Stomach (tissue), 9 donors: ENCODE results near the gene ZNF428. TPM values are rescaled to one million over a fixed set of nuclear protein-coding genes. Genes with fewer than 3 reads are reported as not detected.

Experiments
- DNase-seq, 2 donors: peaks; one replicate each; pipeline versions ENCODE4 v3.0.0 to v3.0.0-alpha.2; 2013 to 2019
- H3K27ac ChIP-seq, 5 donors: fragments of 200-600 bp in 4 of 5; sonication (generic) in 4 of 5; one replicate each; pipeline ENCODE4 v1.5.1; 2013 to 2019; ENCODE audit warnings: mild to moderate bottlenecking in 1 of 5, moderate library complexity in 1 of 5
- H3K27me3 ChIP-seq, 3 donors: fragments of 200-600 bp; sonication (generic); one replicate each; pipeline ENCODE4 v1.5.1; 2017 to 2019; ENCODE audit warnings: mixed run types in 1 of 3
- H3K36me3 ChIP-seq, 4 donors: fragments of 200-600 bp; sonication (generic); 1 replicate in 3 of 4; 2 replicates in 1 of 4; pipeline ENCODE4 v1.5.1; 2016 to 2019
- H3K4me1 ChIP-seq, 4 donors: fragments of 200-600 bp; sonication (generic); one replicate each; pipeline ENCODE4 v1.5.1; 2016 to 2019
- H3K4me3 ChIP-seq, 4 donors: fragments of 200-600 bp; sonication (generic) in 3 of 4; one replicate each; pipeline ENCODE4 v1.5.1; 2016 to 2019; ENCODE audit warnings: mild to moderate bottlenecking in 1 of 4
- H3K9me3 ChIP-seq, 4 donors: fragments of 200-600 bp; sonication (generic); one replicate each; pipeline ENCODE4 v1.5.1; 2016 to 2019
- EP300 ChIP-seq: sonication (generic); formaldehyde crosslinking; IDR thresholded peaks from one replicate; pipeline ENCODE4 v1.6.1; 2017; ENCODE audit warnings: antibody characterized with exemption
- POLR2A ChIP-seq, 4 donors: fragments of 450-650 bp; IDR thresholded peaks; one replicate each; pipeline ENCODE4 v1.6.1; 2016; ENCODE audit warnings: antibody characterized with exemption in 4 of 4, control low read depth in 2 of 4, mild to moderate bottlenecking in 1 of 4, moderate library complexity in 1 of 4
- POLR2AphosphoS5 ChIP-seq, 3 donors: sonication (generic); formaldehyde crosslinking; IDR thresholded peaks; one replicate each; pipeline ENCODE4 v1.6.1; 2016; ENCODE audit warnings: antibody characterized with exemption in 3 of 3
- WGBS, 5 donors: extraction: QIAGEN DNeasy Blood & Tissue Kit in 3 of 5; methylation state at CpG; one replicate each; pipeline versions ENCODE4 v1.1.5 to v1.1.7; 2013 to 2018; 5-methylcytosine and 5-hydroxymethylcytosine counted together
- intact Hi-C: fragments of 100-400 bp; cut with DNase I; formaldehyde crosslinking; loops from one replicate; pipeline ENCODE4 v1.15.1; 2023; ENCODE audit warnings: low total_unique reads
- polyA plus RNA-seq, 3 donors: library from polyadenylated mRNA; stranded (reverse); fragments of 200-250 nt; gene quantifications; one replicate each; pipeline ENCODE4 v1.2.3, GENCODE V29; 2013
- total RNA-seq, 5 donors: library from RNA; depleted of rRNA; stranded (reverse); fragments of >200 nt; gene quantifications; one replicate each; pipeline versions ENCODE4 v1.1.0 to v1.2.3, GENCODE V29; 2014 to 2016
- TF ChIP-seq, protein P1 (sequence below), 7 experiments: fragments of 450-650 bp in 4 of 7; fragments of 200-600 bp in 3 of 7; sonication (generic) in 3 of 7; IDR thresholded peaks; one replicate each; pipeline ENCODE4 v1.5.1; 2016 to 2019; ENCODE audit warnings: antibody characterized with exemption in 7 of 7, control low read depth in 2 of 7, mild to moderate bottlenecking in 1 of 7
- donor health status: healthy with polysubstance abuse.
- donor health status: Bipolar disorder and iron deficiency.
- donor health status: healthy.

Gene ZNF428
- total and polyA plus RNA-seq, 8 donors: 7.8 to 72.7 (median 25.5) TPM

DNA sequence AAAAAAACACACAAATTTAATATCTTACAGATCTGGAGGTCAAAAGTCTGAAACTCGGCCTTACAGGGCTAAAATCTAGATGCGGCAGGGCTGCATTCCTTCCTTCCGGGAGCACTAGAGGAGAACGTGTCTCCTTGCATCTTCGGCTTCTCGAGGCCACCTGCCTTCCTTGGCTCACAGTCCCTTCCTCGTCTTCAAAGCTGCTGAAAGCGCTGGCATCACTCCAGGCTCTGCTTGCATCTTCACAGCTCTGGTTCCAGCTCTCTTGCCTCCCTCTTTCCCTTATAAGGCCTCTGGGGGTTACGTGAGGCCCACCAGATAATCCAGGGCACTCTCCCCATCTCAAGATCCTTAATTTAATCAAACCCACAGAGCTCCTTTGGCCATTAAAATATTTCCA is 54.6 kb downstream of the ZNF428 start:
- H3K27ac ChIP-seq: no peak overlapping the region
- H3K4me3 ChIP-seq: no peak overlapping the region
- peaks cover 8 to 23% (median 16%) of the 10 kb centered on the region in 4 donors for H3K36me3 ChIP-seq
- no peaks in the 10 kb centered on the region for H3K27me3 ChIP-seq
- DNase-seq: no peak
- TF ChIP-seq POLR2AphosphoS5 (IDR thresholded peaks at IDR 0.05): no peak
- TF ChIP-seq, protein P1, sequence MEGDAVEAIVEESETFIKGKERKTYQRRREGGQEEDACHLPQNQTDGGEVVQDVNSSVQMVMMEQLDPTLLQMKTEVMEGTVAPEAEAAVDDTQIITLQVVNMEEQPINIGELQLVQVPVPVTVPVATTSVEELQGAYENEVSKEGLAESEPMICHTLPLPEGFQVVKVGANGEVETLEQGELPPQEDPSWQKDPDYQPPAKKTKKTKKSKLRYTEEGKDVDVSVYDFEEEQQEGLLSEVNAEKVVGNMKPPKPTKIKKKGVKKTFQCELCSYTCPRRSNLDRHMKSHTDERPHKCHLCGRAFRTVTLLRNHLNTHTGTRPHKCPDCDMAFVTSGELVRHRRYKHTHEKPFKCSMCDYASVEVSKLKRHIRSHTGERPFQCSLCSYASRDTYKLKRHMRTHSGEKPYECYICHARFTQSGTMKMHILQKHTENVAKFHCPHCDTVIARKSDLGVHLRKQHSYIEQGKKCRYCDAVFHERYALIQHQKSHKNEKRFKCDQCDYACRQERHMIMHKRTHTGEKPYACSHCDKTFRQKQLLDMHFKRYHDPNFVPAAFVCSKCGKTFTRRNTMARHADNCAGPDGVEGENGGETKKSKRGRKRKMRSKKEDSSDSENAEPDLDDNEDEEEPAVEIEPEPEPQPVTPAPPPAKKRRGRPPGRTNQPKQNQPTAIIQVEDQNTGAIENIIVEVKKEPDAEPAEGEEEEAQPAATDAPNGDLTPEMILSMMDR (IDR thresholded peaks at IDR 0.05): no peak
- TF ChIP-seq EP300: no peak
- no peak for TF ChIP-seq POLR2A (IDR thresholded peaks at IDR 0.05)
- 68 to 82% (median 73%) methylated on average over 9 of the region's 9 CpGs for WGBS, 5 donors
- no peaks in the 10 kb centered on the region for H3K9me3 ChIP-seq
- intact Hi-C loops: no loop called here
- H3K4me1 ChIP-seq: peaks cover 0 to 25% (median 10%) of the 10 kb centered on the region in 4 donors

DNA sequence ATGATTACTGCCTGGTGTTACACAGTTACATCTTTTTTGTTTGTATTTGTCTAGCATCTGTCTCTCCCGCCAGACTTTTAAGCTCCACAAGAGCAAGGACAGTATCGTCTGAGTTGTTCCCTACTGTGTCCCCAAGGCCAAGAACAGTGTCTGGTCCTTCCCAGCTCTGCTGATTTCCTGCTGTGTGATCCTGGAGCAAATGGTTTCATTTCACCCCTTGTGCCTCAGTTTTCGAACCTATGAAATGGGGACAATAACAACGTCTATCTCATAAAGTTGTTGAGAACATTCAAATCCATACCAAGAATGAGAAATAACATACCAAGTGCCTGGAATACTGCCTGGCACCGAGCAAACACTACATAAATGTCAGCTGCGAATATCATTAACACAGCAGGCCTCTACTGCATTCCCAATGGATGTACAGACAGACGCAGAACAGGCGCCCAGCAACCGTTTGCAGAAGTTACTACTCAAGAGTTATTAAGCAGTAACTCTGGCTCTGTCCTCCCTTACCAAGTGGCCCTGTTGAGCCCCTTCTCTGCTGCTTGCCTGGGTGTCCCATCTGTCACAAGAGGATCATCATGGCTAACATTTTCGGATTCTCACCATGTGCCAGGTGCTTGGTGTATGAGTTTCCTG is 55.5 kb downstream of the ZNF428 start:
- no peaks in the 10 kb centered on the region for H3K27me3 ChIP-seq
- no peak for DNase-seq
- no peak for TF ChIP-seq EP300
- no peak for TF ChIP-seq POLR2A (IDR thresholded peaks at IDR 0.05)
- TF ChIP-seq, protein P1 (IDR thresholded peaks at IDR 0.05): no peak
- peak overlapping the region in 1 of 5 donors; percentile 78 for H3K27ac ChIP-seq
- intact Hi-C loops: no loop called here
- H3K4me1 ChIP-seq: peaks cover 0 to 25% (median 10%) of the 10 kb centered on the region in 4 donors
- H3K9me3 ChIP-seq: no peaks in the 10 kb centered on the region
- no peak overlapping the region for H3K4me3 ChIP-seq
- peaks cover 8 to 31% (median 21%) of the 10 kb centered on the region in 4 donors for H3K36me3 ChIP-seq
- 91 to 94% (median 92%) methylated on average over 10 of the region's 10 CpGs for WGBS, 5 donors

DNA sequence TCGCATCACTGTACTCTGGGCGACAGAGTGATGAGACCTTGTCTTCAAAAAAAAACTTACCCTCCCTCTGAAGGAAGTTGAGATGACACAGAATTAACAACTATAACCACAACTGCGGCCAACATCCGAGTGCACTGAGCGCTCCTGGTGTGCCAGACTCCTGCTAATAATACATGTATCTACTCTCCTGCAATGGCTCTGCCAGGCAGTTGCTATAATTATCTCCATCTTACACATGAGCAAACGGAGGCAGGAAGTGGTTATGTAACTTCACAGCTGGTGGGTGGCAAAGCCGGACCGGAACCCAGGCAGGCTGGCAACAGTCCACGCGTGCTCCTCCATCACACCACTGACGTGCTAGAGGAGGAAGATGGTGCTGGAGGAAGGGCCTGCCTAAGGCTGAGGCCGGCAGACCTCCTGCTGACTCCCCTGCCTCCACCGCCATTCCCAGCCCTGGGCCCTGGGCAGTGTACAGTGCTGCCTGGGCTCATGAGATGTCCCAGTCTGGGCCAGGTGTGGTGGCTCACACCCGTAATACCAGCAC is 56.7 kb downstream of the ZNF428 start:
- DNase-seq: peak; percentile 65 to 84
- Histone ChIP-seq H3K9me3 (no peaks in the 10 kb centered on the region), H3K4me1 (peaks cover 0 to 25% (median 10%) of the 10 kb centered on the region in 4 donors), H3K27me3 (no peaks in the 10 kb centered on the region), H3K4me3 (no peak overlapping the region), H3K36me3 (peaks cover 8 to 43% (median 30%) of the 10 kb centered on the region in 4 donors), H3K27ac (peak overlapping the region; percentile 47 to 78 (median 71))
- TF ChIP-seq POLR2A (IDR thresholded peaks at IDR 0.05): no peak
- no peak for TF ChIP-seq POLR2AphosphoS5 (IDR thresholded peaks at IDR 0.05)
- TF ChIP-seq EP300: no peak
- TF ChIP-seq, protein P1 (IDR thresholded peaks at IDR 0.05): no peak
- intact Hi-C loops: no loop called here
- 46 to 65% (median 62%) methylated on average over 11 to 14 of the region's 14 CpGs for WGBS, 5 donors

DNA sequence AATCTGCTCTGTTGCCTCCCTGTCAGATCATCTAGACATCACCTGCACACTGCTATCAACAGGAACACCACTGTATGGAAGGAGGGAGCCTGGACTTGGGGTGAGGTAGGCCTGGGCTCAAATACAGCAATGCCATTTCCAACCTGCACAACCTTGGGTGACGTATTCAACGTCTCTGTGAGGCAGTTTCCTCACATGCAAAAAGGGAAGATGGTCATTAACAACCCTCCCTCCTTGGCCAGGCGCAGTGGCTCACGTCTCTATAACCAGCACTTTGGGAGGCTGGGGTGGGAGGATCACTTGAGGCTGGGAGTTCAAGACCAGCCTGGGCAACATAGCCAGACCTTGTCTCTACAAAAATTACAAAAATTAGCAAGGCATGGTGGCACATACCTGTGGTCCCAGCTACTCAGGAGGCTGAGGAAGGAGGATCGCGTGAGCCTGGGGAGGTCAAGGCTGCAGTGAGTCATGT is 57.2 kb downstream of the ZNF428 start:
- 79 to 87% (median 85%) methylated on average over 6 of the region's 6 CpGs for WGBS, 5 donors
- intact Hi-C loops: no loop called here
- Histone ChIP-seq H3K36me3 (peaks cover 8 to 48% (median 35%) of the 10 kb centered on the region in 4 donors), H3K27me3 (no peaks in the 10 kb centered on the region), H3K4me3 (no peak overlapping the region), H3K9me3 (no peaks in the 10 kb centered on the region), H3K27ac (peak overlapping the region in 4 of 5 donors; percentile 69 to 78 (median 74)), H3K4me1 (peaks cover 0 to 25% (median 10%) of the 10 kb centered on the region in 4 donors)
- DNase-seq: no peak
- TF ChIP-seq, protein P1 (IDR thresholded peaks at IDR 0.05): no peak
- TF ChIP-seq POLR2AphosphoS5 (IDR thresholded peaks at IDR 0.05) (no peak), EP300 (no peak), POLR2A (IDR thresholded peaks at IDR 0.05) (no peak)
